Effector memory CD4-positive, alpha-beta T cell (primary cell): Measurements from ENCODE around the gene DNAH14.
"Not testable (repeated sequence)": the region's sequence is repeated elsewhere in the genome, so short reads cannot be mapped to it uniquely, and the experiment has no call there.

Experiments used
- DNase-seq, 3 donors: peaks; one replicate each; pipeline ENCODE4 v3.0.0-alpha.2; 2020
- H3K27ac ChIP-seq: 2 replicates; pipeline ENCODE4 v1.7.0; 2013; ENCODE audit warnings: mild to moderate bottlenecking, low read length, moderate library complexity; ENCODE audit not compliant: insufficient read depth, poor library complexity, severe bottlenecking
- H3K27me3 ChIP-seq: replicated peaks from 2 replicates; pipeline ENCODE4 v1.7.0; 2013; ENCODE audit warnings: mild to moderate bottlenecking, low read length; ENCODE audit not compliant: insufficient read depth, control insufficient read depth, poor library complexity, severe bottlenecking
- H3K36me3 ChIP-seq: 2 replicates; pipeline ENCODE4 v1.7.0; 2013; ENCODE audit warnings: mild to moderate bottlenecking, low read length, moderate library complexity; ENCODE audit not compliant: control insufficient read depth, insufficient read depth
- H3K4me1 ChIP-seq: 2 replicates; pipeline ENCODE4 v1.7.0; 2013; ENCODE audit warnings: low read length, mild to moderate bottlenecking; ENCODE audit not compliant: control insufficient read depth, insufficient read depth, poor library complexity, severe bottlenecking
- H3K4me3 ChIP-seq: 2 replicates; pipeline ENCODE4 v1.7.0; 2013; ENCODE audit warnings: low read length, low read depth, mild to moderate bottlenecking; ENCODE audit not compliant: insufficient read depth, poor library complexity, severe bottlenecking
- H3K9me3 ChIP-seq: 2 replicates; pipeline ENCODE4 v1.7.0; 2013; ENCODE audit warnings: mild to moderate bottlenecking, low read length, moderate library complexity; ENCODE audit not compliant: control insufficient read depth

The DNAH14 gene

DNA sequence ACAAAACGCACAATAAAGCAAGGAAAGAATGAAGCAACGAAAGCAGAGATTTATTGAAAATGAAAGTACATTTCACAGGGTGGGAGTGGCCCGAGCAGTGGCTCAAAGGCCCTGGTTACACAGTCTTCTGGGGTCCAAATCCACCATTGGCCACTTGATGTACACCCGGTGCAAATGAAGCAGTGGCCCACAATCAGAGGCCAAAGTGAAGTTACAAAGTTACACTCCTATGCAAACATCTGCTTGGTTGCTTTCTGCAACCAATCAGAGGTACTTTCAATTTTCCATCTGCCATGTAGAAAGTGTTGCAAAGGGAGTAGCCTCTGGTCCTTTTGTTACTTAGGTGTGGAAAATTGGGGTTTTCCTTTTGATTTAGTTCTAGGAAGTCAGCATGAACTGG is 10.0 kb upstream of the DNAH14 start:
- DNase-seq: no peak
- Histone ChIP-seq H3K27me3 (peaks cover 3% of the 10 kb centered on the region), H3K4me3 (no peak overlapping the region), H3K36me3 (no peaks in the 10 kb centered on the region), H3K27ac (no peak overlapping the region), H3K9me3 (no peaks in the 10 kb centered on the region), H3K4me1 (no peaks in the 10 kb centered on the region)

- Histone ChIP-seq H3K9me3 (no peaks in the 10 kb centered on the region), H3K4me1 (no peaks in the 10 kb centered on the region)
- DNase-seq: no peak
Measured at GRCh38 chr1:224920930-224921329, 8.5 kb upstream of the DNAH14 start.

GRCh38 chr1:224921354-224921753 is 8.1 kb upstream of the DNAH14 start:
- DNase-seq: no peak
- Histone ChIP-seq H3K27me3 (peaks cover under 1% of the 10 kb centered on the region), H3K9me3 (no peaks in the 10 kb centered on the region), H3K4me1 (no peaks in the 10 kb centered on the region), H3K36me3 (no peaks in the 10 kb centered on the region), H3K27ac (no peak overlapping the region), H3K4me3 (no peak overlapping the region)

More at GRCh38 chr1:224920930-224921329, 8.5 kb upstream of the DNAH14 start:
- Histone ChIP-seq H3K36me3 (no peaks in the 10 kb centered on the region), H3K27me3 (peaks cover 3% of the 10 kb centered on the region), H3K4me3 (no peak overlapping the region), H3K27ac (no peak overlapping the region)

DNA sequence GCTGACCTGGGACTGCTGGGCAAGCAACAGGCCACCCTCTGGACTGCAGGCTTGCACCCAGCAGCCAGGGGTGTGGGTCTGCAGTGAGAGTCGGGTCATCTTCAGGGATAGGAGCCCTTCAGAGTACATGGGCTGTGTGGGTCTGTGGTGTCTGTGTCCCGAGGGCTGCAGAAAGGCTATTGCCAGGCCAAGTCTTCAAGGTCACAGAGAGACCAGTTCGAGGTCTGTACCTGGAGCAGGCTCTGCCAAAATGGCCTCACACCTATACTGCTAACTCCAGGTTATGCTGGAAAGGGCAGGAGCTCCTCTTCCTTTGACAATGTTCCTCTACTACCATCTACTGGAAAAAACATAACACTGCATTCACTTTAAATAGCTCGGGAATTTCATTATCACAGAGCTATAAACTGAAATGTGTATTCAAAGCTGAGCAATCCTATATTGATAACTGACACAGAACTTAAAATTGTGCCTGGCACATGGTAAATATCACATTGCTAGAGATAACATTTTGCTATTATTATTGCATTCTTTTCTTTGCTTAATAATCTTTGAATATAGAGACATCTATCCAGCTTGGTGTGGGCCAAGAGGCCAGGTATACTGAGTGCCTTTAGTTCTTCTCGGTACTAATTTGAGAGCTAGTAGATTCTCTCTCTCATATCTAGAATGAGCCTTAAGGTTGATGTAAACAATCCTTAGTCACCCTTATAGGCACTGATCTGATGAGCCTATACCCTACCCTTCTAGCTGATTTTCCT is 6.9 kb upstream of the DNAH14 start:
- no peaks in the 10 kb centered on the region for H3K9me3 ChIP-seq
- H3K27me3 ChIP-seq: no peaks in the 10 kb centered on the region
- no peak for DNase-seq
- H3K4me3 ChIP-seq: no peak overlapping the region
- H3K27ac ChIP-seq: no peak overlapping the region
- H3K36me3 ChIP-seq: no peaks in the 10 kb centered on the region
- no peaks in the 10 kb centered on the region for H3K4me1 ChIP-seq

DNA sequence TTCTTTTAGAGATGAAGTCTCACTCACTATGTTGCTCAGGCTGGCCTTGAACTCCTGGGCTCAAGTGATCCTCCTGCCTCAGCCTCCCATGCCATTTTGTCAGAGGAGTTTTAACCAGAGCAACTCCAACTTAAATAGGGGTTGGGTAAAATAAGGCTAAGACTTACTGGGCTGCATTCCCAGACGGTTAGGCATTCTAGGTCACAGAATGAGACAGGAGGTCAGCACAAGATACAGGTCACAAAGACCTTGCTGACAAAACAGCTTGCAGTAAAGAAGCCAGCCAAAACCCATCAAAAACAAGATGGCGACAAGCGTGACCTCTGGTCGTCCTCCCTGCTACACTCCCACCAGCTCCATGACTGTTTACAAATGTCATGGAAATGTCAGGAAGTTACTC is 5.7 kb upstream of the DNAH14 start:
- no peak for DNase-seq
- H3K27ac ChIP-seq: no peak overlapping the region
- no peak overlapping the region for H3K4me3 ChIP-seq
- no peaks in the 10 kb centered on the region for H3K9me3 ChIP-seq
- no peaks in the 10 kb centered on the region for H3K36me3 ChIP-seq
- H3K27me3 ChIP-seq: no peaks in the 10 kb centered on the region
- no peaks in the 10 kb centered on the region for H3K4me1 ChIP-seq

GRCh38 chr1:224927631-224928030 is 1.8 kb upstream of the DNAH14 start:
- not testable (repeated sequence) for H3K9me3 ChIP-seq, H3K4me1 ChIP-seq, H3K4me3 ChIP-seq, H3K27me3 ChIP-seq, DNase-seq, H3K36me3 ChIP-seq, H3K27ac ChIP-seq

DNA sequence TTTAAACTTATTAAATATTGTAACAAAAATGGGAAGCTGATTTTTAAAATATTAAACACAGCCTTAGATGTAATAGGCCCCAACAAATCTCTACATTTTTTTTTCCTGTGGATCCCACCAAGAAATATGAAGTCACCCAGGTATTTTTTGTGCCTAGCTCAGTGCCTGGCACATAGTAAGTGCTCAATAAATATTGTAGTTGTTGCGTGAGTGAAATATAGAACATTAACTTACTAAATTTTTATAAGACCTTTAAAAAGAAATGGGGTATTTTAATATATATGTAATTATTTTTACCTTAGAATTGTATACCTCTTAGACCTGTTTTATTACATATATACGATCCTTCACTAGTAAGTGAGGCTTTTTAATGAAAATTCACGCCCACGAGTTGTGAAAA is 569 bp upstream of the DNAH14 start:
- no peak overlapping the region for H3K27ac ChIP-seq
- H3K9me3 ChIP-seq: no peaks in the 10 kb centered on the region
- no peaks in the 10 kb centered on the region for H3K27me3 ChIP-seq
- no peak overlapping the region for H3K4me3 ChIP-seq
- DNase-seq: no peak
- H3K4me1 ChIP-seq: peaks cover 4% of the 10 kb centered on the region
- no peaks in the 10 kb centered on the region for H3K36me3 ChIP-seq

GRCh38 chr1:224931605-224932004 is 2.1 kb downstream of the DNAH14 start:
- H3K36me3 ChIP-seq: no peaks in the 10 kb centered on the region
- peaks cover 6% of the 10 kb centered on the region for H3K9me3 ChIP-seq
- no peak overlapping the region for H3K27ac ChIP-seq
- DNase-seq: no peak
- H3K27me3 ChIP-seq: no peaks in the 10 kb centered on the region
- peaks cover 4% of the 10 kb centered on the region for H3K4me1 ChIP-seq
- no peak overlapping the region for H3K4me3 ChIP-seq

DNA sequence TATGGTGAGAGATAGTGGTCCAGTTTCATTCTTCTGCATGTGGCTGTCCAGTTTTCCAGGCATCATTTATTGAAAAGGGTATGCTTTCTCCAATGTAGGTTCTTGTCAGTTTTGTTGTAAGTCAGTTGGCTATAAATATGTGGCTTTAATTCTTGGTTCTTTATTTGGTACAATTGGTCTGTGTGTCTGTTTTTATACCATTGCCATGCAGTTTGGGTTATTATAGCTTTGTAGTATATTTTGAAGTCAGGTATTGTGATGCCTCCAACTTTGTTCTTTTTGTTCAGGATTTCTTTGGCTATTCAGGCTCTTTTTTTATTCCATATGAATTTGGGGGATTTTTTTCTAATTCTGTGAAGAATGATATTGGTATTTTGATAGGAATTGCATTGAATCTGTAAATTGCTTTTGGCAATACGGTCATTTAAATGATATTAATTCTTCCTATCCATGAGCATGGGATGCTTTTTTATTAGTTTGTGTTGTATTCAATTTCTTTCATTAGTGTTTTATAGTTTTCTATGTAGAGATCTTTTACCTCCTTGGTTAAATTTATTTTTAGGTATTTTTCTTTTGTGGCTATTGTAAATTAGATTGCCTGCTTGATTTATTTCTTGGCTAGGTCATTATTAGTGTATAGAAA is 3.3 kb downstream of the DNAH14 start:
- Histone ChIP-seq H3K27me3 (no peaks in the 10 kb centered on the region), H3K4me1 (peaks cover 4% of the 10 kb centered on the region), H3K9me3 (peaks cover 6% of the 10 kb centered on the region), H3K4me3 (no peak overlapping the region), H3K27ac (no peak overlapping the region), H3K36me3 (no peaks in the 10 kb centered on the region)
- DNase-seq: no peak

DNA sequence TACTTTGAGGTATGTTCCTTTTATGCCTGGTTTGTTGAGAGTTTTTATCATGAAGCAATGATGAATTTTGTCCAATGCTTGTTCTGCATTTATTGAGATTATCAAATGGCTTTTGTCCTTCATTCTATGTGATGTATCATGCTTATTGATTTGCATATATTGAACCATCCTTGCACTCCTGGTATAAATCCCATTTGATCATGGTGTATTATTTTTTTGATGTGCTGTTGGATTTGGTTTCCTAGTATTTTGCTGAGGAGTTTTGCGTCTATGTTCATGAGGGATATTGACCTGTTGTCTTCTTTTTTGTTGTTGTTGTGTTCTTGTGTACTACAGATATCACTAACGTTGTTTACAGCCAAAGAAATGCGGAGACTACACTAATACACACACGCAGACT is 4.1 kb downstream of the DNAH14 start:
- DNase-seq: no peak
- Histone ChIP-seq H3K27me3 (no peaks in the 10 kb centered on the region), H3K27ac (no peak overlapping the region), H3K36me3 (no peaks in the 10 kb centered on the region), H3K4me3 (no peak overlapping the region), H3K9me3 (peaks cover 6% of the 10 kb centered on the region), H3K4me1 (peaks cover 4% of the 10 kb centered on the region)
